GOT3 (cell line): Measurements from ENCODE around the gene UBAP2.

ENCODE experiments used
- DNase-seq: peaks from one replicate; lab custom pipeline; 2025; ENCODE audit warnings: mixed read lengths; lab: John Stamatoyannopoulos, UW

The UBAP2 gene

GRCh38 chr9:34048727-34049629, at the start of gene UBAP2:
Gene UBAP2, minus strand, starts transcription at chr9:34048887. Its CDS starts 31,739 bp downstream, at chr9:34017148.
- DNase-seq, result peak; percentile 83

- no peak for DNase-seq
Measured at GRCh38 chr9:34098307-34098706, 49.6 kb upstream of the UBAP2 start.

- DNase-seq, result no peak
Measured at GRCh38 chr9:34097865-34098264, 49.2 kb upstream of the UBAP2 start.

GRCh38 chr9:34096751-34097150, 48.1 kb upstream of the UBAP2 start:
- no peak for DNase-seq

GRCh38 chr9:34093578-34093977, 44.9 kb upstream of the UBAP2 start:
- DNase-seq, result no peak

GRCh38 chr9:34089311-34089710, 40.6 kb upstream of the UBAP2 start:
- no peak for DNase-seq

- DNase-seq, result no peak
Measured at GRCh38 chr9:34087370-34087769, 38.7 kb upstream of the UBAP2 start.

- no peak for DNase-seq
Measured at GRCh38 chr9:34086864-34087263, 38.2 kb upstream of the UBAP2 start.

- no peak for DNase-seq
Measured at GRCh38 chr9:34085581-34086500, 37.2 kb upstream of the UBAP2 start.

- no peak for DNase-seq
Measured at GRCh38 chr9:34084562-34084961, 35.9 kb upstream of the UBAP2 start.

- DNase-seq, result no peak
Measured at GRCh38 chr9:34079181-34079580, 30.5 kb upstream of the UBAP2 start.

GRCh38 chr9:34072868-34073590, 24.3 kb upstream of the UBAP2 start:
- DNase-seq, result no peak

GRCh38 chr9:34072410-34072809, 23.7 kb upstream of the UBAP2 start:
- no peak for DNase-seq

GRCh38 chr9:34070606-34071324, 22.1 kb upstream of the UBAP2 start:
- DNase-seq, result no peak

- DNase-seq, result no peak
Measured at GRCh38 chr9:34069831-34070230, 21.1 kb upstream of the UBAP2 start.

GRCh38 chr9:34065541-34065940, 16.9 kb upstream of the UBAP2 start:
- DNase-seq, result no peak

- no peak for DNase-seq
Measured at GRCh38 chr9:34059954-34060353, 11.3 kb upstream of the UBAP2 start.

- no peak for DNase-seq
Measured at GRCh38 chr9:34059281-34059680, 10.6 kb upstream of the UBAP2 start.

- no peak for DNase-seq
Measured at GRCh38 chr9:34049630-34050384, 1.1 kb upstream of the UBAP2 start.

- DNase-seq, result no peak
Measured at GRCh38 chr9:34047864-34048726, 592 bp downstream of the UBAP2 start.
